NCI-H2081 treated with DMSO at 0.1 percent for 48 hours (cell line): Measurements from ENCODE around the gene TEX19.
"Not testable (repeated sequence)": the region's sequence is repeated elsewhere in the genome, so short reads cannot be mapped to it uniquely, and the experiment has no call there.

ENCODE experiments used
- DNase-seq: peaks from one replicate; lab custom pipeline; 2025; lab: John Stamatoyannopoulos, UW

The TEX19 gene

DNA sequence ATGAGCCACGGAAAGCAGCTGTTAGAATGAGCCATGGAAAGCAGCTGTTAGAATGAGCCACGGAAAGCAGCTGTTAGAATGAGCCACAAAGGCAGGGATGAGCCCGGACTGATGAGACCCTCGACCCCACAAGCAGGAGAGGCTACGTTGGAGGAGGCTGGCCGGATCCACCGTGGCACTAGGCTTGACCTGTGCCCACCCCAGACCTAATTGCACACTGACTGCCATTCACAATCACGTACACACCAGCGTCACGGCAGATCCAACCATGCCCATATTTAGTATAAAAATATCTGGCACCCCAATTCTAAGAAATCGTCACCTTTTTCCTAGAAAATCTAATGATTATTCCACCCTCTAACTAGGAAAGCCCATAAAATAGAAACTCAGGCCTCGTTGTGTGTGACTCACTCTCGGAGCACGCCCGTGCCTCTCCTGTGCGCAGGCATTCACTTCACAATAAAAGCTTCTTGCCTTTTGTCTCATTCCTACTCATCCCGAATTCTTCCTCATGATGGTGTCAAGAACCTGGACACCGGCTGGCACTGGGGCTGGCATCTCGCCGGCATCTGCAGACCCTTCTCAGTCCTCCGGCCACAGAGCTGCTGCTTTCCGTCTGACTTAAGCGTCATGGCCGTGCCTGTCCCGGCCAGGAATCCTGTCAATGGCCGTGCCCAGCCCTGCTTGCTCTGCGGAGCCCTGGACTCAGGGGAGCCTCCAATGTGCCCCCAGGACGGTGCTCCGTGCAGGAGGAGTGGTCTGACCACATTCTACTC is 20.0 kb upstream of the TEX19 start:
- no peak for DNase-seq

DNA sequence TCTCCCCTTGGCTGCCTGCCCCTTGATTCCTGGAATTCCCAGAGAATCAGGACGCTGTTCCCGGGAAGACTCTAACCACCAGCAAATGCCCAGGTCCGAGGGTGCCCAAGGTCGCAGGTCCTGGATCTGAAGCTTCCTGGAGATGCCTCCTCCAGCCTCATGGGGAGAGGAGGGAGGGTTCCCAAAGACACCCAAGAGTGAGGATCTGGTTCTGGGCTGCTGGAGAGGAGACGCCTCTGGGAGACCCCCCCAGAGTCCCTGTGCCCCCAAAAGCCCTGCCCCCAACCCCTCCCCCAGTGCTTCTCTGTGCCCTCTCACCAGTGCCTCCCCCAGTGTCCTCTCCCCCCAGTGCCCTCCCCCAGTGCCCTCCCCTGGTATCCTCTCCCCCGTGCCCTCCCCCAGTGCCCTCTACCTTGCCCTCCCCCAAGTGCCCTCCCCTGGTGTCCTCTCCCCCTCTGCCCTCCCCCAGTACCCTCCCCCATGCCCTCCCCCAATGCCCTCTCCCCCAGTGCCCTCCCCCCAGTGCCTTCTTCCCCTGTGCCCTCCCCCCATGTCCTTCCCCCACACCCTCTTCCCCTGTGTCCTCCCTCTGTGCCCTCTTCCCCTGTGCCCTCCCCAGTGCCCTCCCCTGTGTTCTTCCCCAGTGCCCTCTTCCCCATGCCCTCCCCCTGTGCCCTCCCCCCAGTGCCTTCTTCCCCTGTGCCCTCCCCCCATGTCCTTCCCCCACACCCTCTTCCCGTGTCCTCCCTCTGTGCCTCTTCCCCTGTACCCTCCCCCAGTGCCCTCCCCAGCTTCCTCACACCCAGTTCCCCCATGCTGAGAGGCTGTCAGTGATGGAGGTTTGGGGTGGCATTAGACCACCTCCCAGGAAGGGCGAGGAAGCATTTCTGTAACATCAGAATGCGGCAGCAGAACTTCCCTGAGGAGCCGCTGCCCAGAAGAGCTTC is 19.1 kb upstream of the TEX19 start:
- no peak for DNase-seq

DNA sequence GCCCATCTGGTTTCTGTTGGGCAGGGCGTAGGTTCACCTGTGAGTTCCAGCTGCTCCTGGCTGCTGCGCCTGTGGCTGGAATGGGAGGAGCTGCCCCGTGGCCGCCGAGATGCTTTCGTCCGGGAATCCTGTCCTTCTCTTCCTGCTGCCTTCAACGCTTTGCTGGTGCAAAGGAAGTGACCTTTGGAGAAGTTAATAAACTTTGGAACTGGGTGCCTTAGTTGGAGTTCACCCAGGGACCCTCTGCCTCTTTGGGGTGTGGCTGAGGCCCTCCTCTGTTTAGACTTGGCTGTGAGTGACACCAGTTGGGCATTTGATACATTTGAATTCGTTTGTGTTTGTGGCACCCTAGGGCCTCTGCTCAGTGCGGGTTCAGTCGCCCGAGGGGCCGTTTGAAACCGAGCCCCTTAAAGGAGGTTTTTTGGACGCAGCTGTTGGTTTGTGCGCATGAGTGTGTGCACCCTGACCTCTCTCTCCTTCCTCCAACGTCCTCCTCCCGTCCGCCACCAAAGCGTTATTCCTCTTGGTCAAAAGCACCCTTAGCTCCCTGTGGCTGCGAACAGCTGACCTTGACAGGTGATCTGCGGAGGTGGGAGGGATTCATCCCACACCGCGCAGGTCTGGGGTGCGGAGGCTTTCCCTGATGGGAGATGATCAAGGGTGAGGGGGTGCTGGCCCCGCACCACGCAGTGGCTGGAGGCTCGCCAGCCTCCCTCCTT is 16.5 kb upstream of the TEX19 start:
- no peak for DNase-seq

DNA sequence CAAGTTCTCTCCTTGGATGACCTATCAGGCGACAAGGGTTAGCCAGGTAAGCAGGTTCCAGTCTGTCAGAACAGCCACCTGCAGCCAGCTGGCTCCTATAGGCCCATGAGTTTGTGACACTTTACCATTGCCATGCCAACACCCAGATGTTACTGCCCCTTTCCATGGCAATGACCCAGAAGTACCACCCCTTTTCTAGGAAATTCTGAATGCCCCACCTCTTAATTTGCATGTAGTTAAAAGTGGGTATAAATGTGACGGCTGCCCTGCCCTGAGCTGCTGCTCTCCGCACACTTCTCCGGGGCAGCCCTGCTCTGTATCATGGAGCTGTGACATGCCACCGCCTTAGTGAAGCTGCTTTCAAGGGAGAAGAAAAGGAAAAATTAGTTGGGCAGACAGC is 15.5 kb upstream of the TEX19 start:
- DNase-seq = no peak

DNA sequence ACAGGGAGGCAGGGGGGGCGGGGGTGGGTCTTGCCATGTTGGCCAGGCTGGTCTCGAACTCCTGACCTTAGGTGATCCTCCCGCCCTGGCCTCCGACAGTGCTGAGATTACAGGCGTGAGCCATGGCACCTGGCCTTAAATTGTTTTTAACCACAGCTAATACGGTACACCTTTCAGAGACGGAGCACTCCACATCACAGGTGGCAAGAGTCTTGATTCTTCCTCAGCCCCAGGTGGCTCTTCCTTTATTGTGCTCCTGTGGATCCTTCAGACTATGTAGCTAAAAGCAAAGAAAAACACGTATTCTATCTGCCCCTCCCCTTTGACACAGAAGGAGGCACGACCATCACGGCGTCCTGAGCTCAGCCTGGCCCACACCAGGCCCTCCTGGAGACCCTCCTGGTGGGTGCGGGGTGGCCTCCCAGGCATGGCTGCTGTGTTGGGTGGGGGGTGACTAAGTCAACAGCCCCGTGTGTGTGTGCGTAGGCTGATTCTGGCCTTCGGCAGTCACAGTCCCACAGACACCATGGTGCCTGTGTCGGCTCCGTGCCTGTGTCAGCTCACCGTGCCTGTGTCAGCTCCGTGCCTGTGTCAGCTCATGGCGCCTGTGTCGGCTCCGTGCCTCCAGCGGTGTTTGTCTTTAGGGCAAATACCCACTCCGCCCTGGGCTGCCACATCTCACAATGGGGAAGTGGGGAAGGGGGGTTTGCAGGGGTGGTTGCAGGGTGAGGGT is 14.7 kb upstream of the TEX19 start:
- DNase-seq = no peak

DNA sequence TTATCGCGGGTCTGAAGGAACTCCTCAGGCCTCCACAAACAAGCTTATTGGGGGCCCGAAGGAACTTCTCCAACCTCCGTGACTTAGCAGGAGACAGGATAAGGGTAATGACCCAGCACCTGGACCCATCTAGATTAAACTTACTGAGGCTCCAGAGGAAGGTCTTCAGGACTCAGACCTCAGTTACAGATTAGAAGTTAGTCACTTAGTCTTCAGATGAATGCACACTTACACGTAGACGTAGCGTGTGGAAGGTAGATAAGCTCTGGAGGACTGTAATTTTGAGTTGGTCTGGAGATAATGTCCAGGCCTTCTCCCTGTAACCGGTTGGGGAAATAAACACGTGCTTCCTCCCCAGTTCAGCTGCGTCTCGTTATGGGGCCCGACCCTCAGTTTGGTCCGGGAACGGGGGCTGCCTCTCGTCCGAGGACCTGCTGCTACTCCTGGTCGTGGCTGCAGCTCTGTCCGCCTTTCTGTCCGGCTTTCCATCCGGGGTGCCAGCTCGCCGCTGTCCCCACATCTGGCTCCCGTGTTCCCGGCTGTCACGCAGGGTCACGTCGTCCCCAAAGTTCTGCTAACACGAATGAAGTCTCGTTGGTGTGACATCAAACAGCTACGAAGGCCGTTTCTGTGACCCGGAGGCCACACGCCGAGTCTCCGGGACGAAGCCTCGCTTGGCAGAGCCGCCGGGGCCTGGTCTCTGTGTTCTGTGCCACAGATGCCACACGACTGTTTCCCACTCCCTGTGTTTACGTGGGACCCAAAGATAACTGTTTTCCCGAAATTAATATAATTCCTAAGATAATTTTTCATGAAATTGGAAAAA is 13.7 kb upstream of the TEX19 start:
- no peak for DNase-seq

DNA sequence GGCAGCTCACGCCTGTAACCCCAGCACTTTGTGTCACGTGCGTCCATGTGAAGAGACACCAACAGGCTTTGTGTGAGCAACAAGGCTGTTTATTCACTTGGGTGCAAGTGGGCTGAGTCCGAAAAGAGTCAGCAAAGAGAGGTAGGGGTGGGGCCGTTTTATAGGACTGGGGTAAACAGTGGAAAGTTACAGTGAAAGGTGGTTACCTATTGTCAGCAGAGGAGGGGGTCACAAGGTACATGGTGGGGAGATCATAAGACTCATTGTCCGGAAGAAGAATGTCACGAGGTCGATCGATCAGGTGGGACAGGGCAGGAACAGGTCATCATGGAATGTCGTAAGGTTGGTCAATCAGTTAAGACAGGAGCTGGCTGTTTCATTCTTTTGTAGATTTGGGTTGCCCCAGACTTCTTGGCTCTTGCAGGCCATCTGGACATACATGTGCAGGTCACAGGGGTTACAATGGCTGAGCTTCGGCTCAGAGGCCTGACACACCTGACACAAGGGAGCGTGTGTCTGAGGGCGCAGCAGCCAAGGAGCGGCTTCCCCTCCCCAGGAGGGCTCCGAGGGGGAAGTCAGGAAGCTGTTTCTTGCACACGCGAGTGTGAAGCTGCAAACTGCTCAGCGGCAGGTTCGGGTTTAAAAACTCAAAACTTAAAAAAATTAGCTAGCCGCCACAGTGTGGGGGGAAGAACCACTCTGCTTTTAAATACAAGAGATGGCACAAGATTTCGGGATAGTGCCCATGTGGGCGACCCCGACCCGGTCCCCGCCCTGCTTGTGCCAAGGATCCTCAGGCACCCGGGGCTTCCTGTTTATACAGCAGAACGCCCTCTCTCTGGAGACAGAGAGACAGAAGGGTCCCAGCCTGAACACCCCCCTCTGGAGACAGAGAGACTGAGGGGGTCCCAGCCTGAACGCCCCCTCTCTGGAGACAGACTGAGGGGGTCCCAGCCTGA is 12.4 kb upstream of the TEX19 start:
- DNase-seq = no peak

DNA sequence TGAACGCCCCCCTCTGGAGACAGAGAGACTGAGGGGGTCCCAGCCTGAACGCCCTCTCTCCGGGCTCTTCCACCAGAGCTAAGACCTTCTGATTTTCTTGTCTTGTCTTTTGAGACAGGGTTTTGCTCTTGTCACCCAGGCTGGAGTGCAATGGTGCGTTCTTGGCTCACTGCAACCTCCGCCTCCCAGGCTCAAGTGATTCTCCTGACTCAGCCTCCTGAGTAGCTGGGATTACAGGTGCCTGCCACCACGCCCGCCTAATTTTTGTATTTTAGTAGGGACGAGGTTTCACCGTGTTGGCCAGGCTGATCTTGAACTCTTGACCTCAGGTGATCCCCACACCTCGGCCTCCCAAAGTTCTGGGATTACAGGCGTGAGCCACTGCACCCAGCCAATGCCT is 11.1 kb upstream of the TEX19 start:
- DNase-seq = not testable (repeated sequence)

DNA sequence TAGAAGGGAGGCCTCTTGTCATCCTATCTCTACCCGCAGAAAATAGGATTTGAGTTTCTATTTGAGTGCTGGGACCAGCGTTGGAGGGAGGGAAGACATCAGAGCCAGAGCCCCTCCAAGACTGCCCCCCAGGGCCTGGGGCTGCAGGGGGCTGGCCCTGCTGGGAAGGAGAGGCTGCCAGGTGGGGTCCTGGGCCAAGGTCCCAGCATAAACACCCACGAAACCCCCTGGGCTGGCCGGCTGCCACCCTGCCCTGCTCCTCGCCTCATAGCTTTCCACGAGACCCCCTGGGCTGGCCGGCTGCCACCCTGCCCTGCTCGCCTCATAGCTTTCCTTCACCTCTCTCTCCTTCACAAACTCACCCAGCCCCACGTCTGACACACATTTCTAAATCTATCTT is 10.6 kb upstream of the TEX19 start:
- DNase-seq = no peak

DNA sequence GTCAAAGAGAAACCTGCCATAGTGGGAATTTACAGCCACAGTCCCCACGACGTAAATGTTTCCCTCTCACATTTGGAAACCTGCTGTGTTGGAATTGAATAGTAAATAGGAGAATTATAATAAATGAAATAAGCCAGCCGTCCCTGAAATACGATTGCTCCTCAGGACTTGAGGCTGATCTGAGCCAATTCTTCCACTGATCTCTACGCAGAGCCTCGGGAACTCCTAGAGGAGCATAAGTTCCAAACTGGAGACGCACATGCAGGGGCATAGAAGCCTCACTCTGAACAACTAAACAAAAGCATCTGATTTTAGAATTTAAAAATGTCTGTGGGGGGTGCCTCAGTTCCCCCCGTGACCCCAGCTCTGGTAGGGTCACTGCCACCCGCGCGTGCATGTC is 10.2 kb upstream of the TEX19 start:
- DNase-seq = no peak

DNA sequence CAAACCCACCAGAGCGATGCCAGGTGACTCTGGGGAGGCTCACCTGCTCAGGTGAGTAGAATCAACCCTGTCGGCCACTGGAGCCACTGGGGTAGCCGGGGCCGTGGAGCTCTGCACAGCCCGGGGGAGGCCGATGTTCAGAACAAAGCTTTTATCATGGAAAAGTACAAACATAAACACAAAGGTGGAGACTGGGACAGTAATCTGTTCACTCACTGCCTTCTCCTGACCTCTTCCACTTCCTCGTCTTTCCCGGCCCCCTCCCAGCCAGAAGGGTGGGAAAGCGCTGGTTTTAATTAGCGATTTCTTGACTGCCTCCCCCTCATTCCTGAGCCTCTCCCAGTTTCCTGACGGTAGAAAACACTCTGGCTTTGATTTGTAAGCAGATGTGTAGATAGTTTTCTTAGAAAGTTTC is 9.8 kb upstream of the TEX19 start:
- no peak for DNase-seq

DNA sequence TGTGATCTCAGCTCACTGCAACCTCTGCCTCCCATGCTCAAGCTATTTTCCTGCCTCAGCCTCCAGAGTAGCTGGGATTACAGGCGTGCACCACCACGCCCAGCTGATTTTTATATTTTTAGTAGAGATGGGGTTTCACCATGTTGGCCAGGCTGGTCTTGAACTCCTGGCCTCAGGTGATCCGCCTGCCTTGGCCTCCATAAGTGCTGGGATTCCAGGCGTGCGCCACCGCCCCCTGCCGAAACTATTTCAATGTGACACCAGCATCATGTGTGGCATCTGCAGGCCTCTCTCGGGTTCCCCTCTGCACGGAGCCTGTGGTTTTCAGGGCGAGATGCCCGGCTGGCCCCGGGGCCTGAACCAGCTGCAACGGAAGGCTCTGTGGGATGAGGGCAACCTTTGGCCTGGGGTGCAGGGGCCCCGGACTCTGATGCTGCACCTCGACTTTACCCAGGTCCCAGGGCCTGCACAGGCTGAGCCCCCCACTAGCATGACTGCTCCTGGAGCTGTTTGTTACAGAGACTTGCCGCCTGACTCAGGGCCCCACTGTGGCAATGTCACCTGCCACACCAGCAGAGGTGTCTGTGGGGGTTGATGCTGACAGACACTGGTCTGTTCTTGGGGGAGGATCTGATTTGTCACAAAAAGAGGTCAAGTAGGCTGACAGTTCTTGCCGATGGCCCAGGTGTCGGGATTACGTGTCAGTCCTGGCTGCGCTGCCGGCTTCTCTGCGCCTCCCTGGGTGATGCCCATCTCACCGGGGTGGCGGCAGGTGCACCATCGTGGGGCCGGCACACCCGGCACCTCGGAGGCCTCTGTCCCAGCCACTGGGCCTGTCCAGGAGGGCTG is 8.6 kb upstream of the TEX19 start:
- DNase-seq = no peak

DNA sequence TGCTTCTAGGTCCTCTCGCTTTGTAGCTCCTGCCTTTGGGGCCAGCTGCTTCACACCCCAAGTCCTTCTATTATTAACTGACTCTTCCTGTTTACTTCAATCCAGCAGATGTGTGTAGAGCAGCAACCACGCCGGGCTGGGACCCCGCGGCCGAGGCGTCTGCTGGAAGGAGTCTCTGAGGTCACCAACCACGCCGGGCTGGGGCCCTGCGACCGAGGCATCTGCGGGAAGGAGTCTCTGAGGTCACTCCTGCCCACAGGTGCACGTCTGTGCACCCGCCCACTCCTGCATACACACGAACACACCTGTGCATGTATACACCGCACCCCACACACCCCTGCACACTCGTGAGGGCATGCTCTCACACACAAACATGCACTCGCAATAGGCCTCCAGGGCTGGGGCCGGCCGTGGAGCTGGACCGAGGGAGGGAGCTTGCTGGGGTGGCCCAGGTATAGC is 7.8 kb upstream of the TEX19 start:
- no peak for DNase-seq

DNA sequence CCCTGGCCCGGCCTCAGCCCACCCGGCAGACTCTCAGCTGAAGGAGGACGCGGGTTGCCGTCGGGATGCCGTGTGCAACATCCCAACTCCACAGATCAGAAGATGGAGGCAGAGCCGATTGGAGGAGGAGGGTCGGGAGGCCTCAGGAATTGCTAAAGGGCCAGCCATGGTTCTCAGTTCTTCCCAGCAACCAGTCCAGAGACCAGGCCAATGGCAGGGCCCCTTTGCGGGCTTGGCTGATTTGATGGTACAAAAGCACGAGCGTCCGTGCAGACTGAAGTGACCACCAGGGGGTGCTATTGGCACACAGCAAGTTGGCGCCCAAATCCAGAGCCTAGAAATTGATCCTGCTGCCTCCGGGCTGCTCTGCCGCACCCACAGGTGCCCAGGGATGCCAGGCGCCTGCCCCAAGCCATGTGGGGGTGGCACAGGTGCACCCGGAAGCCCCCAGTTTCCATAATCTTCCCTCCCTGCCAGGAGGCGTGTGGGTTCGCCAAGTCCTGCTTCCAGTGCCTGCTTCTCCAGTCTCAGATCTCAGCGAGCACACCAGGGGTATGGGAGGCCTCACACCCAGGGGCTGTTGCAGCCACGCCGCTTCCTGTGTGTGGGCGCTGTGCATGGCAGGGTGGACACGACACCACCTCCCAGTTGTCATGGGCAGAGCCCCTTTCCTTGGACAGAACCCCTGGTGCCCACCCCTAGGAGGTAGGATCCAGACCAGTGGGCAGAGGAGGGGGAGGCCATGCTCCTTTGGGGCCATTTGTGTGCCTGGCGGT is 7.1 kb upstream of the TEX19 start:
- peak; percentile 70 for DNase-seq

DNA sequence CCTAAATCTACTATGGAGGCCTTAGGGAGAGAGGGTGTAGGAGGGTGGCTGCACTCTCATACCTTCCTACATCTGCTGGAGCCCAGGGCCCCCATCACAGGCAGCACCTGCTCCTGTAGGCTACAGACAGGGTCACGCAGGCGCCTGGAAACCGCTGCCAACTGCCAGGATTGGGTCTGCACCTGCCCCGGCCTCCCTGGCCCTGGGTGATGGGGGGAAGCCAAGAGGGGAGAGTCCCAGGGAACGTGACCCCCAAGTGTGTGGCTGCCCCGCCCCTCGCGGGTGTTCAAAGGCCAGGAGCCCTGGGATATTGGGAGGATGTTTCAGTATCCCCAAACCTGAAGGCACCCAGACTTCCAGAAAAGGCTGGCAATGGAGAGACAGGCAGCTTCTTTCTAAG is 5.6 kb upstream of the TEX19 start:
- DNase-seq = no peak

DNA sequence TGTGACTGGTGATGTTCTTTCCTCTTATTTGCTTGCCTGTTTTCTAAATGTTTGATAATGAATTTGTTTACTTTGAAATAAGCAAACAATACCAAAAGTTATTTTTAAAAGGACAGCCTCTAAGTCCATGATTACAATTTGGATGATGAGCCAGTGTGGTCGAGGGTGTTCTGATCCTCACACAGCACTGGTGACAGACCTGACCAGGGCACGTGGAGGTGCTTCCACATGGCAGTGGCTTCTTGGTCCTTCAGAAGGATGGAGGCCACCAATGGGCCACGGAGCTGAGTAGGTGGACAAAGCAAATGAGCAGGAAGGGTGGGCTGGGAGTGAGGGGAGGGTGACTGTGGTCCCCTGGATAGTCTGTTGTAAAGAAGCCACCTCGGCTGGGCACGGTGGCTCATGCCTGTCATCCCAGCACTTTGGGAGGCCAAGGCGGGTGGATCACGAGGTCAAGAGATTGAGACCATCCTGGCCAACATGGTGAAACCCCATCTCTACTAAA is 4.2 kb upstream of the TEX19 start:
- no peak for DNase-seq

DNA sequence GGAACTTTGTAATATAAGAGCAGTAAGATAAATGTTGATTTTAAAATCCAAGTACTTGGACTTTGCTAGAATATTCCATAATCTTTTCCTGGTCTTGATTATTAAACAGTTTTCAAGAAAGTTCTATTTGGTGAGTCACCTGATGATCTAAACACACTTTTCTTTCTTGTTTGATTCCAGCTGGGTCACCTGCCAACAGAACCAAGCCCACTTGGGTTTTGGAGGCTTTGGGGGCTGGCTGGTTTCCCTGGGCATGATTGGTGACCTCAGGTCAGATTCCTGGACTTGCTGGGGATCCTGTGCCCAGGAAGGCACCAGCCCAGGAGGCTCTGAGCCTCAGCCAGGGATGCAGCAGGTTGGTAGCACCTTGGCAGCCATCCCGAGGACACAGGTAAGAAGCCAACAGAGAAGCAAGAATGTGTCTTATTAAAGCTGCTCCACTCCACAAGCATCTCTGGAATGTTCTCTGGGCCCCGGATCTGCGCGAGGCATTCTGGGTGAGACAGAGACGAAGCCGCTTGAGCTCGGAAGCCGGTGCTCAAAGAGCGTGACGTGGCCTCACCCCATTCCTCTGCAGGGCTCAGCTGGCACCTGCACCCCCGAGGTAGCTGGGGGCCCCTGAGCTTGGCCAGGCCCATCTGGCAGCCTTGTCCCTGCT is 3.1 kb upstream of the TEX19 start:
- no peak for DNase-seq
